Measurements from ENCODE around the gene AFAP1L1.

The AFAP1L1 gene

DNA sequence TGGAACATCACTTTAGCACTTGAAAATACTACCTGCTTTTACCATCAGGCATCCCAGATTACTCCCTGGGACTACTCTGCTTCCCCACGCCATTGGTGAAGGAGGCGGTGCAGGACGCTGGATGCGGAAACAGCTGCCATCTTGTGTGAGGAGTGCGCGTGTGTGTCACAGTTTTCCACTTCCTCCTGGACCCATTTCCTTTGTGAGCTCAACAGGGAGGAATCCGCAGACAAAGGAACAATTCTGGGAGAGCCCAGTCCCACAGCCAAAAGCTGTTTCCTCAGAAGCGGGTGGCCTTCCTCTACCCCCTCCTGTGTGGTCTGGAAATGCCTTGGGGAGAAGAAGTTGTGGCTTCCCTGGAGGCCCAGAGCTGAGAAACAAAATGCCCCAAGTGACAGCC is 16.8 kb downstream of the AFAP1L1 start:
- DNase-seq, result no peak

DNA sequence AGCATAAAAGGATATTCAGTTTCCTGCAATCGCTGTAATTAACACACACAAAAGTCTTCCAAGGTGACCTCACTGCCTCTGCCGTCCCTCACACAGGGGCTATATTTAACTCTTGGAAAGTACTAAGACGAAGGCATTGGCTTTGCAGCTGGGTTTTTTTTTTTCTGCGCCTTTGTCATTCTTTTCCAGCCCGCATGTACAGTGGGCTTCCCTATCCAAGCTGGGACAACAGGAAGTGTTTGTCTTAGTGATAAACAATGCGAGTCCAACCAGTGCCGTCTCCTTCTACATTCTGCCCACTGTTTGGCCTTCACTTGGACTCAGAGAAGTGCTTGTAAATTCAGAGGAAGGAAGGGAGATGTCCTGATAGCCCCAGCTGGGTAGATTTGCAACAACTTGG is 17.6 kb downstream of the AFAP1L1 start:
- no peak for DNase-seq

DNA sequence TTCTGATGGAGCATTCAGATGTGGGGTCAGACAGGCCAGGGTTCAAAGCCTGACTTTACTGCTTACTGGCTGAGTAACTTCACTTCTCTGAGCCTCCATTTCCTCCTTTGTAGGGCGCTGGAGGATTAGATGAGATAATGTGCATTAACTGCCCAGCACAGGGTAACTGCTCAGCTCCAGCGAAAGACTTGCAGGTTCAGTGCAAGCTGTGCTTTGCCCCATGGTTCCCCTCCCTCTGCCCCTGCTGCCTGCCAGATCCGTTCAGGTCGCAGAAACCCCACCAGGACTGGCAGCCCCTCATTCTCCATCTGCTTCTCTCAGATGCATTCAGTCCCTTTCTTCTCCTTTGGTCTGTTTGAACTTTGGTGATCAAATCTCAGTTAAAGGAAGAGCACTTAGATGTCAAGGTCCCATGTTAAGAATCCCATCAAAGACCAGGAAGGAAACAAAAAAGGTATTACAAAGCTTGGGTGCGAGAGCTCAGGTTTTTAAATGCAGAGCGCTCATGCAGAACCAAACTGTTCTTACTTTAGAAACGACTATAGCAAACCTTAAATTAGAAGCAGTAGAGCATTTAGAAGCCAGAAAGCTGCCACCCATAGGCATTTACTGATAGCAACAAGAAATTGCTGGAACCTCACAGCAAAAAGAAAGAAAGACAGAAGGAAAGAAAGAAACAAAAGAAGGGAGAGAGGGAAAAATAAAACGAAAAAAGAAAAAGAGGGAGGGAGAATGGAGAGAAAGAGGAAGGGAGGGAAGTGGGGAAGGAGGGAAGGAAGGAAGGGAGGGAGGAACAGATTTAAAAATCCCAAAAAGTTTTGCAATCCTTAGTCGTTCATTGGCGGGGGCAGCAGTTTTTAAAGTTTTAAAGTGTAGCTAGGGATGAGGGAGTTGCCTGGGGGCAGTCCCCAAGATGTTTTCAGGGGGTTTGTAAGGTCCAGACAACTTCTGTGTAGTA is 23.5 kb downstream of the AFAP1L1 start:
- DNase-seq, result no peak

DNA sequence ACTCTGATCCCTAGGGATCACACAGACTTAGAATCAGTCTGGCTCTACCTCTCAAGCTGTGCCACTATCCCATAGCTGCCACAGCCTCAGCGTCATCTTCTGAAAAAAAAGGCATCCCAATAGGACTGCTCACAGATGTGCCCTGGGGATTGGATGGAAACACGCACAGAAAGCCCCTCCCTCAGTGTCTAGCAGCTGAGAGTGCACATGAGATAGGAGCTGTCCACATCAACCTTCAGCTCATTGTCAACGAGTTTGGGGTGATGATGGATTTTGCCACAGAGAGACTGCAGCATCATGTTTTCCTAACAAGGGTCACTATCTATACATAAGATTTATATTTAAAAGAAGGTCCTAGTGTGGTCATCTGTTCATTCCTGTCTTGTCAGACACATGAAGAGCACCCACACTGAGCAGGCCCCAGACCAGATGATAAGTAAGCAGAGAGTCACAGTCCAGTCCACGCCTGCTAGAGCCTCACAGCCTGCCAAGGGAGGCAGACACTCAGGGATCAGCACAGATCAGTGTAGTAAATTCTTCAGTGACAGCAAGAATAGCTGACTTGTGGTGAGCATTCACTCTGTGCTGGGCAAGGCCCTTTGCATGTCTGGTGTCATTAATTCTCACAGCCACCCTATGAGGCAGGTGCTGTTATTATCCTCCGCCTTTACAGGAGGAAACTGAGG is 25.8 kb downstream of the AFAP1L1 start:
- DNase-seq, result peak; percentile 14

DNA sequence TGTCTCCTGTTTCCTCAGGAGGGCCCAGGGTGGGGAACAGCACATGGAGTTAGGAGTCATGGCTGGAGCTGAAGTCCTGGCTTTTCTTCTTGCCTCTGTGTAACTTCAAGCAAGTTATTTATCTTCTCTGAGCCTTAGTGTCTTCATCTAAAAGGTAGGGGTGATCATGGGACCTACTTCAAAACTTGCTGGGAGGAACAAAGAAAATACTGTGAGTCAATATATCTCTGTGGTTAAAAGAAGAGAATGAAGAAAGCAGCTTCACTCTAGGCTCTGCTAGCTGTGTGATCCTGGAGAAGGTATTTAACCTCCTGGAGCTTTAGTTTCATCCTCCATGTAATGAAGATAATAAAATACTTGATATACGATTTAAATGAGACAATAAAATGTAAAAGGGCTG is 26.5 kb downstream of the AFAP1L1 start:
- no peak for DNase-seq

DNA sequence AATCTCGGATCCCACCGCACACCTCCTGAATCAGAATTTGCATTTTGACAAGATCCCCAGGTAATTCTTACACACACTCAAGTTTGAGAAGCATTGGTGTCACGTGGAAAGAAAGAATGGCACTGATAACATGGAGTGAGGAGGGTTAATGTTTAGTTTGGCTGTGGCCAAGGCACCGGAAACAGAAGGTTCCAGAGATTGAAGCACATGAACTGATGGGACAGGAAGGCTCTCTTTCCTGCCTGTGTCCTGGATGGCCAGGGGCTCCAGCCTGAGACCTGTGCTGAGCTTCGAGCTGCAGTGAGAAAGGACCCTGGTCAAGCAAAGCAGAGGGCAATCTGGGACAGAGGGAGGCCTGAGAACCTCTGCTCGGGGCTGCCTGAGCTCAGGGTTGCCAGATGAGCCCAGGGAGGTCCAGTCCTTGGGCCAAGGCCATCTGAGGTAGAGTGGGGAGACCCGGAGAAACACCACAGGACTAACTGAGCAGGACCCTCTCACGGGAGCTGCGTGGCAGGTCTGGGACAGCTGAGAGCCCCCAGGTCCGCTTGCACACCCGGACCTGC is 27.3 kb downstream of the AFAP1L1 start:
- DNase-seq, result no peak

DNA sequence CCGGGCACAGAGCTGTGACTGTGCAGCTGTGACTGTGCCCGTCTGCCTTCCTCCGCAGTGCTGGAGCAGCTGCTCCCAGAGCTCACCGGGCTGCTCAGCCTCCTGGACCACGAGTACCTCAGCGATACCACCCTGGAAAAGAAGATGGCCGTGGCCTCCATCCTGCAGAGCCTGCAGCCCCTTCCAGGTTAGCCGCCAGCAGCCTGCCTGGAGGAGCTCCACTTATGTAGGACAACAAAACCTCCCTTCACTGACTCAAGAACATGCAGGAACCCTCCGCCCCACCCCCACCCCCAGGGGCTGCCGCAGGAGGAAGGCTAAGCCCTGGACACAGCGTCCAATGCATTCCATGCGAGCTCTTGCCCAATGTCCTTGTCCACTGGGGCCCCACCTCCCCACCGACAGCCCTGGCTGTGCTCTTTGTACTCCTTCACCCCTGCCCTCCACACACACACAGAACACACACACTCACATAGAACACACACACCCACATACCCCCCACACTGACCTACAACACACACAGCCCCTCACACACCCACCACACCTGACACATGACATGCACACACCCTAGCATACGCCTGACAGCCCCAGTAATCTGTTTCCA is 27.9 kb downstream of the AFAP1L1 start:
- DNase-seq, result no peak

DNA sequence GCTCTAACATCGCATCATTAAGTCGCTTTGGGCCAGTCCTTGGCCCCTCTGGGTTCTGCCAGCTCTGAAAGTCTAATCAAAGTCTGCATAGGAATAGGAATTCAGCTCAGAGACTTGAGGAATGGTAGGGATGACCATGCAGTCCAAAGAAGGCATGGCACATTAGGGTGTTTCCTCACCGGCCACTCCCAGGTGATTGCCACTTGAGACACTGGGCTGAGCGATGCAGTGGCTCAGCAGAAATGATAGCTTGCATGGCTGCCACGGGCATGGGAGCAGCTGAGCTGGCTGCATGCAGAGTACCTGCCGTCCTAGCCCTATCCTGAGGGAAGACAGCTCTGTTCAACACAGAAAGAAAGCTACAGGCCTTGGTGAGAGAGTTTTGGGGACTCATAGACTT is 28.8 kb downstream of the AFAP1L1 start:
- DNase-seq, result no peak

DNA sequence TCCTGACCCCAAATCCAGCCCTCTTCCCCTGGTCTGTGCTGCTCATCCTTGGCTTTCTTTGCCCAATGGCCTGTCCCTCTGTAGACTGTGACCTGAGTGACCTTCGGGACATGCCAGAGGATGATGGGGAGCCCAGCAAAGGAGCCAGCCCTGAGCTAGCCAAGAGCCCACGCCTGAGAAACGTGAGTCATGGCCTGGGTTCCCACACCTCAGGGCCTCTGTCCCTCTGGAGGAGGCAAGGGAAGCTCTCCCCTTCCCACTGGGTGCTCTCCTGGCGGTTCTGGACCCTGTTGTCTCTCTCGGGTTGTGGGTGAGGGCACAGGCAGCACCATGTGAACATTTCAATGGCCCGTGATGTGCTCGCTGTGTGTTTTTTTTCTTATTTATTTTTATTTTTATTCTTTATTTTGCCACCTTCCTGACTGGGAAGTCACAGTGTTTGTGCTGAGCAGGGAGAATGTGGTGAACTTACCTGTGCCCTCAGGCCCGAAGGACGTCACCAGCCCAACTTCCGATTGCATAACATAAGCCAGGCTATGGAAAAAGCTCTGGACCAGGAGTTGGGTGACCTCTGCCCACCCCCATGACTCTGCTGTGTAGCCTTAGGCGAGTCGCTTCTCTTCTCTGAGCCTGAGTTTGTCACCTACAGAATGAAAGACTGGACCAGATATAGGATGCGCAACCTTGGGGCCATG is 29.5 kb downstream of the AFAP1L1 start:
- DNase-seq, result no peak

DNA sequence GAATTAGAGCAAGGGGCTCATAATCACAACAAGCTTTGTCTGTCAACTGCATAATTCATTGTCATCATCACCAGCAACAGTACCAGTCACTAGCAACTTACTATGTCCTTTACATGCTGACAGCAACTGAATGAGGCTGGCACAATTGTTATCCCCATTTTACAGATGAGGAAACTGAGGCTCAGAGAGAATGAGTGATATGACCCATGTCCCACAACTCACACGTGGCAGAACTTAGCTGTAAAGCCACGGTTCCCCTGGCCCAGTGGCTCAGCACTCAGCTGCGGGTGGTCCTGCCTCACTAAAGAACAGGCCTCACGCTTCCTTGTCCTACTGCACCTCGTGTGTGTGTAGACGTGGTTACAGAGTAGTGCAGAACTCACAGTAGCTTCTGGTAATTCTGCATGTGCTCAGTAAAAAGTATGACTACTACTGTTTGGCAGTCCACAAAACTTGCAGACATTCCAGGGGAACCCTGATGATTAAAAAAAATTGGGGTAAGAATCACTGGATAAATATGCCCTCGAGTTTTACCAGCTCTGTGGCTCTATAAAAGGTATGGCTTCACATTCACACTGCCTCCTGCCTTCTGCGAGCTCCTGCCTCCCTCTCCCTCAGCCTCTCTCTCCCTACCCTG is 30.2 kb downstream of the AFAP1L1 start:
- no peak for DNase-seq

DNA sequence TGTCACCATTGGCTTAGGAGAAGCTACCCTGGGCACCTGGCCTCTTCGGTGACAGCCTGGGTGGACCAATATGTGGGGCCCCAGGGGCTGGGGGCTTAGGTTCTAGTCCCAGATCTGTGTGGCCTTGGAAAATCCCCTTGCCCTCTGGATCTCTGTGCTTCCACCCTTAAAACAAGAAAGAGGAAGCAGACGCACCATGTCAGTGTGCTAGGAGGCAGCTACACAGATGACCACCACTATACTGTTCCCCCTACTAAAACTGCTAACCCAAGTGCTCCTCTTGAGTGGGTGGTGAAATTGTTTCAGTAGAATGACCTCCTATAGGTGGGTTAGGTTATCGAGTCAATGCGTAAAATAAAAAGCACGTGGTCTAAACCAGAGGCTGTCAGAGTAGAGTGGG is 31.0 kb downstream of the AFAP1L1 start:
- DNase-seq, result no peak

DNA sequence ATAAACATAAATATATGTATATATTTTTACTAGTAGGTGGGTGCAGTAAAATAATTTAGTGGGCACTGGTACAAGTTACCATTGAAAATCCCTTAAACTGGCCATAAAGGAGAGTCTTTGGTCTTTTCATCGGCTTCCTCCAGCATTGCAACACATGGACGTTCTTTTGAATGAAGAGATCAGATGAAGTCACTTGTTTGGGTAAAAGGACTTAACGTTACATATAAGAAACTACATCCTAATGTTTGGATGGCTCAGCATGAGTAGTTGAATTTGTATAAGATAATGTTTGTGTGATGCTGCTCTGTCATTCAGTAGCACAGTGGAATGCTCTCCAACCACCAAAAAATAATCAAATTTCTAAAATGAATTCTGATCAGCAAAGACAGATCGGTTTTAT is 31.6 kb downstream of the AFAP1L1 start:
- DNase-seq, result no peak

DNA sequence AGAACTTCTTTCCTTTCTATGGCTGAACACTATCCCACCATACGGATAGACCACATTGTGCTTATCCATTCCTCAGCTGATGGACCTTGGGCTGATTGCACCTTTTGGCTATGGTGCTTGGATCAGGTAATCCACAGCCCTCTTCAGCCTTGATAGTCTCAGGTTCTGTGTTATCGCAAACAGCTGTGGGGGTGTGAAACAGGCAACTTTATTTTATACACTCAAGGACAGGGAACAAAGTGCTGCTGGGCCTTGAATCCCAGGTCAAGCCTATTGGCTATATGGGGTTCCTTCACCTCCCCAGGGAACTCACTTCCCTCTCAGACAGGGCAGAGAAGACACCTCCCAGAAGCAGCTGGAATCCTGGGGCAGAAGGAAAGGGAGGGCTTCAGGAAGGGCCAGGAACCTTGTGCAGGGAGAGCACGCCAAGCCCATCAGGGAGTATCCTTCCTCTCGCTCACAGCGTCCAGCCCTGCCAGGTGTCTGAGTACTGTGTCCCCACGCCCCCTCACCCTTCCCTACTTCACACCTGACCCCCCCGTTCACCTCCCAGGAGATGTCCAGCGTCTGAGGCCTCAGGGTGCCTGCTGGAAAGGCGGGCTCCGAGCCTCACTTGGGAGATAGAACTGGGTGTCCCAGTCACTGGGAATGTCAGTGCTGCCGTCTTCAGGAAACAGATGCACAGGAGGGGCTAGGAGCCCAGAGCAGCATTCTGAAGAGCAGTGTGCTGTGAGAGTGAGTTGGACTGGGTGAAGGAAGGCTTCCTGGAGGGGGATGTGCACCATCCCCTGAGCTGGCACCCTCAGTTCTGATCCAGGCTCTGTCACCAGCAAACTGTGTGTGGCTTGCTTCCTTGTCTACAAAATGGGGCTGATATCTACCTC is 32.8 kb downstream of the AFAP1L1 start:
- no peak for DNase-seq

DNA sequence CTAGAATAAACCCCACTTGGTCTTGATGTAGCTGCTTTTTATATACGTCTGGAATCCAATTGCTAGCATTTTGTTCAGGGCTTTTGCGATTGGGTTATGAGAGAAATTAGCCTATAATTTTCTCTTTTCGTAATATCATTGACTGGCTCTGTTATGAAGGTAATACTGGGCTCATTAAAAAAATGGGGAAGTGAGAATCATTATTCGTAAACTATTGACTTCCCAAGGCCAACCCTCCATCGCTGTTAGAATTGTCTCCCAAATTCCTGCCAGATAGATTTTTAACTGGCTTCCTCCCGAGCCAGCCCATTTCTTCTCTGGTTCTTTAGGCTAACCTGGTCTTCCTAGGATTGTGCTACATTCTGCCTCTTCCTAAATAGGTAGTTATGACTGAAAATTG is 37.7 kb downstream of the AFAP1L1 start:
- DNase-seq, result no peak

DNA sequence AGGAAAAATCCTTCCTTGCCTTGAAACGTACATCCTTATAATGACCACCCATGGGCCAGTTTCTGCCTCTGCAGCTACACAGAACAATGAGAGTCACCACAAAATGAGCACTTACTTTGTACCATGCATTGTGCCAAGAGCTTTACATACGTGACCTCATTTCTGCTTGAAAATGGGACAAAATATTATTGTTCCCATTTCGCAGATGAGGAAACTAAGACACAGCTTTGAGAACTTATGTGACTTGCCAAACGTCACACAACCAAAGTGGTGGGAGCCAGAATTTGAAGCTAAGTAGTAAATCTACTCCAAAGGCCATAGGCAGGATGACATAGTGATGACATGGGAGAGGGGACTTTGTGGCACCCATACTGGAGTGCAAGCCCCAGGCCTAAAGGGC is 38.8 kb downstream of the AFAP1L1 start:
- DNase-seq, result no peak

DNA sequence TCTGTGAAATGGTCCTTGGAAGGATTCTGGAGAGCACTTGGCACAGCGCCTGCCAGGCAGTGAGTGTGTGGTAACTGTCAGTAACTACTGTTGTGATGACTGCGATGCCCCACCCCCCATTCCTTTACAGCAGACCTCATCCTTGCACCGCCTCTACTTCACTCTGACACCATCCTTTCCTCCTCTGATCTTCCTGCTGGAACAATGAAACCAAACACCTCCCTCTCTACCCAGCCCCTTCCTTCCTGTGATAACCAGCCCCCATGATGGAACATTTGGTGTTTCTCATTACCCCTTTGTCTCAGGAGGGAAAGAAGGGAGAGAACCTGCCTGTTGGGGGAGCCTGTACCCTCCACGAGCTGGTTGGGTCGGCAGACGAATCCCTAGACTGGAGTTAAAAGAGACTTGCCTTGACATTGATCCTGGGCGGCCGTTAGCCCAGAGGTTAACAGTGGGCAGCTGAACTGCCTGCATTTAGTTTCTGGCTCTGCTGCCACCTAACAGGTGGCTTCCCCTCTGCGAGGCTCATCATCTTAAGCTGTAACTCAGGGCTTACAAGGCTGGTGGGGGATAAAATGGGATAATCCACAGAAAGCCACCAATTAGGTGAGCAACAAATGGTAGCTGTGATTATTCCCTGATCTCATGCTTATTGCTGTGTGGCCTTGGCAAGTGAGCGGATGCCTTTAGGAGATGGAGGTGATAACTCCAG is 39.4 kb downstream of the AFAP1L1 start:
- DNase-seq, result peak; percentile 17

DNA sequence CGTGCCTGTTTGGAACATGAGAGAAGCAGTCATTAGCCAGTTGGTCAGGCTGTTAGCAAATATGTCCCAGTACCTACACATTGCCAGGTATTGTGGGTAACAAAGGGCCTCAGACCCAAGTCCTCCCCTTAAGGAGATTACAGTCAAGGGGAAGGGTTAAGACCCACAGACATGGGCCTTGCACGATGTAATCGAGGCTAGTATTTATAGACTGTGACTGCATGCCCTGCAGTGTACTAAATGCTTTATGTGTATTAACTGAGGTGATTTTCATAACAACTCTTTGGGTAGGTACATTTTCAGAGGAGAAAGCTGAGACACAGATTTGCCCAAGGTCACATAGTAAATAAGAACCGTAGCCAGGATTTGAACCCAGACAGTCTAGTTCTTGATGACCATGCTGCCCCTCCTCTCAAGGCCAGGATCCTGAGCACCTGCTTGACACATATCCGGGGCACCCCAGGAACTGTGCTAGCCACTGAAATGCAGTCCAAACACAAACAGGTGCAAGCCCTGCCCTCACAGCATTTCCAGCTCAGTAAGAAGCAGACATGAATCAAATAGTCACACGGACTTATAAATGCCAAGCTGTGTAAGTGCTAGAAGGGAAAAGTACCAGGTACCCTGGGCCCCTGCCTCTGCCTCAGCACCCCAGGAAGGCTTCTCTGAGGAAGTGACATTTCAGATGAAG is 41.6 kb downstream of the AFAP1L1 start:
- DNase-seq, result no peak

DNA sequence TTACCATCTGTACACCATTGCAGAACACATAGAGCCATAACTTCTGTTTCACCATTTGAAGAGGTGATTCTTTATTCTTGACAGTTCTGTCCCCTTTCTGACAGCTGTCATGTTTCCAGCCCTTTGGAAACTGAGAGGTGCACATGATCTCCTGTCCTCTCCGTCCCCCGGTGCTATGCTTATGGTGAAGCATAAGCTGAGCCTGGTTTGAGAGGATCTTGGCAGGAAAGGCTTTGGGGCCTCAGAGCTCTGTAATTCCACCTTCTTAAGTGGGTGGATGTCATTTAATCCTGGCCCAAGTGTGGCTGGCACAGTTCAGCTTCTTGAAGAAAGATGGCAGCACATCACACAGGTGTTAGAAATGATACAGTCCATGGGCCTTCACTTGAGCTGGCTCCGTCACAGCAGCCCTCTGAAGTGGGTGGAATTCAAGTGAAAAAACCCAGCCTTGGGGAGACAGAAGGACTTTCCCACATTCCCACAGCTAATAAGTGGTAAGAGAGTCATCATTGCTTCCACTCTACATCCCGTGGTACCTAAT is 43.0 kb downstream of the AFAP1L1 start:
- peak; percentile 71 for DNase-seq

DNA sequence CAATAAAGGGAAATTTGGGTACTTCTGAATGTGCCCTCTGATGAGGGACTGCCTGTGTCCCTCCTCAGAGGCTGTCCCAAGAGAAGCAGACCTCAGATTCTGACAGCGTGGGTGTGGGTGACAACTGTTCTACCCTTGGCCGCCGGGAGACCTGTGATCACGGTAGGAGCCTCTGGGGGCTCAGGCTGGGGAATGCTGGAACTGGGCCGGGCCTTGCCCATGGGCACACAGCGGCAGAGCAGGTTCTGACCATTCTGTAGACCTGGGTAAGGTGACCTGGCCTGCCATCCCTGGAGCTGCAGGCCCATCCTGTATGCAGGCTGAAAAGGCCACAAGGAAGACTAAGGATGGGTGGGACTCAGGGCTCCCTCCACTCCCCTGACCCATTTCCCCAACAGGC is 44.1 kb downstream of the AFAP1L1 start:
- DNase-seq, result no peak

Data from NCI-H2171 treated with DMSO at 0.1 percent for 48 hours (cell line).